IPS-NIHi7 (cell line): ENCODE measurements around the gene NUAK1.

ENCODE experiments used
- DNase-seq: peaks from one replicate; pipeline ENCODE4 v3.0.0; 2012; ENCODE audit warnings: mixed read lengths; ENCODE audit errors: extremely low spot score

Gene NUAK1

GRCh38 chr12:106130474-106131113 lies 8.2 kb downstream of the NUAK1 start:
- DNase-seq, result no peak

GRCh38 chr12:106128585-106129328 lies 10.0 kb downstream of the NUAK1 start:
- no peak for DNase-seq

- DNase-seq, result no peak
Observed at GRCh38 chr12:106127338-106128126, 11.2 kb downstream of the NUAK1 start.

GRCh38 chr12:106126441-106127337 lies 12.1 kb downstream of the NUAK1 start:
- no peak for DNase-seq

- DNase-seq, result no peak
Observed at GRCh38 chr12:106125351-106126095, 13.2 kb downstream of the NUAK1 start.

- DNase-seq, result no peak
Observed at GRCh38 chr12:106123551-106124081, 15.1 kb downstream of the NUAK1 start.

- no peak for DNase-seq
Observed at GRCh38 chr12:106123110-106123509, 15.6 kb downstream of the NUAK1 start.

- no peak for DNase-seq
Observed at GRCh38 chr12:106122004-106122403, 16.8 kb downstream of the NUAK1 start.

- no peak for DNase-seq
Observed at GRCh38 chr12:106120519-106121105, 18.1 kb downstream of the NUAK1 start.

- no peak for DNase-seq
Observed at GRCh38 chr12:106119301-106119700, 19.5 kb downstream of the NUAK1 start.

- DNase-seq, result no peak
Observed at GRCh38 chr12:106118381-106119130, 20.2 kb downstream of the NUAK1 start.

GRCh38 chr12:106115440-106115839 lies 23.3 kb downstream of the NUAK1 start:
- DNase-seq, result no peak

- no peak for DNase-seq
Observed at GRCh38 chr12:106114447-106115068, 24.2 kb downstream of the NUAK1 start.

- no peak for DNase-seq
Observed at GRCh38 chr12:106113824-106114446, 24.8 kb downstream of the NUAK1 start.

GRCh38 chr12:106113446-106113823 lies 25.3 kb downstream of the NUAK1 start:
- no peak for DNase-seq

- DNase-seq, result no peak
Observed at GRCh38 chr12:106113042-106113441, 25.7 kb downstream of the NUAK1 start.

GRCh38 chr12:106112145-106112821 lies 26.5 kb downstream of the NUAK1 start:
- DNase-seq, result no peak
